H9 (cell line): ENCODE results near the gene SH3GL3. TPM values are rescaled to one million over a fixed set of nuclear protein-coding genes. Genes with fewer than 3 reads are reported as not detected.

Experiments used
- DNase-seq: peaks from one replicate; pipeline ENCODE4 v3.0.0-alpha.2; 2017
- H2AFZ ChIP-seq: one replicate; pipeline ENCODE4 v1.6.1; 2013; ENCODE audit warnings: mild to moderate bottlenecking, low read length, control low read depth, moderate library complexity
- H2AK5ac ChIP-seq: 2 replicates; pipeline ENCODE4 v1.6.1; 2013; ENCODE audit warnings: low read length, control low read depth, mixed read lengths; ENCODE audit not compliant: insufficient read length
- H2BK120ac ChIP-seq: one replicate; pipeline ENCODE4 v1.6.1; 2013; ENCODE audit warnings: low read depth, mild to moderate bottlenecking, low read length, control low read depth, inconsistent platforms; ENCODE audit not compliant: poor library complexity, severe bottlenecking
- H2BK12ac ChIP-seq: 2 replicates; pipeline ENCODE4 v1.6.1; 2013; ENCODE audit warnings: low read length, control low read depth, mixed read lengths, low read depth; ENCODE audit not compliant: insufficient read length
- H2BK15ac ChIP-seq: 2 replicates; pipeline ENCODE4 v1.6.1; 2013; ENCODE audit warnings: low read depth, low read length, control low read depth
- H2BK20ac ChIP-seq: one replicate; pipeline ENCODE4 v1.6.1; 2013; ENCODE audit warnings: low read depth, mild to moderate bottlenecking, low read length, control low read depth, inconsistent platforms; ENCODE audit not compliant: poor library complexity, severe bottlenecking
- H2BK5ac ChIP-seq: 2 replicates; pipeline ENCODE4 v1.6.1; 2013; ENCODE audit warnings: low read length, control low read depth, mixed read lengths; ENCODE audit not compliant: insufficient read length
- H3K14ac ChIP-seq: 2 replicates; pipeline ENCODE4 v1.6.1; 2013; ENCODE audit warnings: low read length, control low read depth; ENCODE audit not compliant: insufficient read depth
- H3K18ac ChIP-seq: 2 replicates; pipeline ENCODE4 v1.6.1; 2013; ENCODE audit warnings: low read depth, mild to moderate bottlenecking, mixed read lengths, low read length, control low read depth; ENCODE audit not compliant: insufficient read length
- H3K23ac ChIP-seq: 2 replicates; pipeline ENCODE4 v1.6.1; 2013; ENCODE audit warnings: low read length, control low read depth, mixed read lengths, low read depth; ENCODE audit not compliant: insufficient read length
- H3K23me2 ChIP-seq: 2 replicates; pipeline ENCODE4 v1.6.1; 2013; ENCODE audit warnings: low read depth, mild to moderate bottlenecking, mixed read lengths, low read length, control low read depth; ENCODE audit not compliant: insufficient read length, poor library complexity, severe bottlenecking
- H3K27ac ChIP-seq: 2 replicates; pipeline ENCODE4 v1.5.1; 2013; ENCODE audit warnings: low read length, control low read depth, mixed read lengths, low read depth; ENCODE audit not compliant: insufficient read length
- H3K27me3 ChIP-seq: 2 replicates; pipeline ENCODE4 v1.6.1; 2013; ENCODE audit warnings: low read length, control low read depth, inconsistent platforms; ENCODE audit not compliant: insufficient read depth
- H3K4ac ChIP-seq: 2 replicates; pipeline ENCODE4 v1.6.1; 2013; ENCODE audit warnings: low read depth, mild to moderate bottlenecking, control low read depth, inconsistent platforms, low read length, moderate library complexity
- H3K4me1 ChIP-seq: 2 replicates; pipeline ENCODE4 v1.6.1; 2013; ENCODE audit warnings: low read length, control low read depth, inconsistent platforms; ENCODE audit not compliant: insufficient read depth
- H3K4me2 ChIP-seq: 2 replicates; pipeline ENCODE4 v1.6.1; 2013; ENCODE audit warnings: low read length, control low read depth, mixed read lengths; ENCODE audit not compliant: insufficient read length, insufficient read depth
- H3K56ac ChIP-seq: 2 replicates; pipeline ENCODE4 v1.6.1; 2013; ENCODE audit warnings: low read depth, mild to moderate bottlenecking, mixed read lengths, low read length, control low read depth; ENCODE audit not compliant: insufficient read length
- H3K79me1 ChIP-seq: 2 replicates; pipeline ENCODE4 v1.6.1; 2013; ENCODE audit warnings: low read depth, mild to moderate bottlenecking, moderate library complexity, low read length, control low read depth, inconsistent platforms; ENCODE audit not compliant: insufficient read depth, poor library complexity, severe bottlenecking
- H3K79me2 ChIP-seq: 2 replicates; pipeline ENCODE4 v1.6.1; 2013; ENCODE audit warnings: low read length, control low read depth, inconsistent platforms; ENCODE audit not compliant: insufficient read depth
- H3K9ac ChIP-seq: 2 replicates; pipeline ENCODE4 v1.6.1; 2013; ENCODE audit warnings: low read length, control low read depth, mixed read lengths; ENCODE audit not compliant: insufficient read length; ENCODE audit errors: extremely low read depth
- H3K9me3 ChIP-seq: one replicate; pipeline ENCODE4 v1.6.1; 2013; ENCODE audit warnings: low read depth, low read length, inconsistent platforms; ENCODE audit not compliant: control insufficient read depth
- H3T11ph ChIP-seq: one replicate; pipeline ENCODE4 v1.6.1; 2013; ENCODE audit warnings: mild to moderate bottlenecking, low read length, control low read depth, inconsistent platforms
- H4K20me1 ChIP-seq: one replicate; pipeline ENCODE4 v1.6.1; 2013; ENCODE audit not compliant: control insufficient read depth, insufficient read length, insufficient read depth
- H4K5ac ChIP-seq: 2 replicates; pipeline ENCODE4 v1.6.1; 2013; ENCODE audit warnings: low read depth, mild to moderate bottlenecking, mixed read lengths, low read length, control low read depth; ENCODE audit not compliant: insufficient read length
- H4K8ac ChIP-seq: replicated peaks from 2 replicates; pipeline ENCODE4 v1.6.1; 2013; ENCODE audit warnings: low read length, control low read depth, mixed read lengths, low read depth; ENCODE audit not compliant: insufficient read length
- H4K91ac ChIP-seq: 2 replicates; pipeline ENCODE4 v1.6.1; 2013; ENCODE audit warnings: low read depth, mild to moderate bottlenecking, moderate library complexity, mixed read lengths, low read length, control low read depth; ENCODE audit not compliant: insufficient read length
- H3K27ac Mint-ChIP-seq, 3 experiments: 2 replicates in 2 of 3; 3 replicates in 1 of 3; pipeline ENCODE4 v1.8.0; 2020 to 2021; ENCODE audit warnings: mixed read lengths in 3 of 3, mild to moderate bottlenecking in 1 of 3, moderate library complexity in 1 of 3
- H3K27me3 Mint-ChIP-seq: 2 replicates; pipeline ENCODE4 v1.8.0; 2021; ENCODE audit warnings: low read depth, mild to moderate bottlenecking, moderate library complexity, mixed read lengths
- H3K36me3 Mint-ChIP-seq, 3 experiments: 2 replicates in 2 of 3; 3 replicates in 1 of 3; pipeline ENCODE4 v1.8.0; 2020 to 2021; ENCODE audit warnings: low read depth in 3 of 3, mixed read lengths in 3 of 3; ENCODE audit not compliant: insufficient read depth in 1 of 3
- H3K4me1 Mint-ChIP-seq, 2 experiments: 2 replicates each; pipeline ENCODE4 v1.8.0; 2020; ENCODE audit warnings: mixed read lengths in 2 of 2
- H3K4me3 Mint-ChIP-seq, 2 experiments: 2 replicates in 1 of 2; 3 replicates in 1 of 2; pipeline ENCODE4 v1.8.0; 2020 to 2021; ENCODE audit warnings: mild to moderate bottlenecking in 2 of 2, mixed read lengths in 2 of 2, moderate library complexity in 1 of 2
- H3K9me3 Mint-ChIP-seq, 2 experiments: 2 replicates in 1 of 2; 3 replicates in 1 of 2; pipeline ENCODE4 v1.8.0; 2020; ENCODE audit warnings: mild to moderate bottlenecking in 2 of 2, mixed read lengths in 2 of 2, moderate library complexity in 1 of 2
- WGBS: extraction: QIAGEN DNeasy Blood & Tissue Kit; methylation state at CpG from one replicate; pipeline ENCODE4 v1.1.7; 2013; ENCODE audit warnings: missing lambda C conversion rate, low lambda C conversion rate, mixed read lengths; ENCODE audit not compliant: insufficient read length; ENCODE audit errors: extremely low coverage; 5-methylcytosine and 5-hydroxymethylcytosine counted together
- total RNA-seq: library from RNA; stranded (reverse); gene quantifications from 2 replicates; pipeline ENCODE4 v1.2.1, GENCODE V29; 2021
- TF ChIP-seq, protein P1 (sequence below): fragments of 200-600 bp; sonication (generic); conservative IDR thresholded peaks from 3 replicates; pipeline ENCODE4 v1.8.0; 2021; ENCODE audit warnings: antibody characterized with exemption, mild to moderate bottlenecking

SH3GL3 gene
- total RNA-seq, 1 experiment from 2014 or later: 11.2 TPM

DNA sequence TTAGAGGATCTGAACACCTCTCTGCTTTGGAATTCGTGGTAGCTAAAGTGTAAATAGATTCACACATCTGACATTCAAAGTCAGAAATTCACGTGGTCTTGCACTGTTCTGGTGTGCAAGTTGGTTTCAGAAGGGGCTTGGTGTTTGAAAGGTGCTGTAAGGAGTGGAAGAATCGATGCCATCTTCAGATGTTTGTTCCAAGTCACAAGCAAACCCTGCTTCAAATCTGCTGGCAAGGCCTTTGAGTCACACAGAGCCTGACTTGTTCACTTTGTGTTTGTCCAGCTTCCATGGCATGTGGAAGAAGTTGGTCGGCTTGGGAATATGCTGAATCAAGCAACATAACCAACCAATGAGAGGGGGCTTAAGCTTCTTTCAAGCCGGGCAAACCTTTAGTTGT is 44.3 kb downstream of the SH3GL3 start:
- WGBS: no CpG with 5 or more reads among the region's 5 CpGs
- no peak overlapping the region for H3K56ac ChIP-seq
- no peak overlapping the region for H3K23ac ChIP-seq
- Mint-ChIP-seq H3K4me1 (no peaks in the 10 kb centered on the region), H3K9me3 (peaks cover 2% of the 10 kb centered on the region in 2 experiments; a peak in 3 of 5 replicates), H3K27ac (no peak overlapping the region; a peak in 1 of 7 replicates), H3K36me3 (peaks cover 0 to 3% (median 0%) of the 10 kb centered on the region in 3 experiments; a peak in 4 of 7 replicates), H3K4me3 (no peak overlapping the region), H3K27me3 (no peaks in the 10 kb centered on the region)
- H4K8ac ChIP-seq: no peak overlapping the region
- H3K27me3 ChIP-seq: no peaks in the 10 kb centered on the region
- H2BK5ac ChIP-seq: no peak overlapping the region
- H2BK15ac ChIP-seq: no peak overlapping the region
- H3K23me2 ChIP-seq: no peaks in the 10 kb centered on the region
- H3K79me2 ChIP-seq: no peaks in the 10 kb centered on the region
- no peaks in the 10 kb centered on the region for H3K9me3 ChIP-seq
- H3K79me1 ChIP-seq: no peaks in the 10 kb centered on the region
- H3K4me2 ChIP-seq: no peak overlapping the region
- H3K14ac ChIP-seq: no peak overlapping the region
- H2AK5ac ChIP-seq: no peak overlapping the region
- H3K4ac ChIP-seq: no peak overlapping the region
- no peak overlapping the region for H3K18ac ChIP-seq
- H2BK120ac ChIP-seq: no peak overlapping the region
- no peak overlapping the region for H2BK20ac ChIP-seq
- no peak for DNase-seq
- H2BK12ac ChIP-seq: no peak overlapping the region
- no peak overlapping the region for H3K9ac ChIP-seq
- no peak overlapping the region for H3T11ph ChIP-seq
- H2AFZ ChIP-seq: no peak overlapping the region
- no peaks in the 10 kb centered on the region for H4K20me1 ChIP-seq
- H4K91ac ChIP-seq: no peak overlapping the region
- H3K4me1 ChIP-seq: no peaks in the 10 kb centered on the region
- TF ChIP-seq, protein P1, sequence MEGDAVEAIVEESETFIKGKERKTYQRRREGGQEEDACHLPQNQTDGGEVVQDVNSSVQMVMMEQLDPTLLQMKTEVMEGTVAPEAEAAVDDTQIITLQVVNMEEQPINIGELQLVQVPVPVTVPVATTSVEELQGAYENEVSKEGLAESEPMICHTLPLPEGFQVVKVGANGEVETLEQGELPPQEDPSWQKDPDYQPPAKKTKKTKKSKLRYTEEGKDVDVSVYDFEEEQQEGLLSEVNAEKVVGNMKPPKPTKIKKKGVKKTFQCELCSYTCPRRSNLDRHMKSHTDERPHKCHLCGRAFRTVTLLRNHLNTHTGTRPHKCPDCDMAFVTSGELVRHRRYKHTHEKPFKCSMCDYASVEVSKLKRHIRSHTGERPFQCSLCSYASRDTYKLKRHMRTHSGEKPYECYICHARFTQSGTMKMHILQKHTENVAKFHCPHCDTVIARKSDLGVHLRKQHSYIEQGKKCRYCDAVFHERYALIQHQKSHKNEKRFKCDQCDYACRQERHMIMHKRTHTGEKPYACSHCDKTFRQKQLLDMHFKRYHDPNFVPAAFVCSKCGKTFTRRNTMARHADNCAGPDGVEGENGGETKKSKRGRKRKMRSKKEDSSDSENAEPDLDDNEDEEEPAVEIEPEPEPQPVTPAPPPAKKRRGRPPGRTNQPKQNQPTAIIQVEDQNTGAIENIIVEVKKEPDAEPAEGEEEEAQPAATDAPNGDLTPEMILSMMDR: no peak
- H3K27ac ChIP-seq: no peak overlapping the region
- no peak overlapping the region for H4K5ac ChIP-seq
